GM13976 (cell line): ENCODE measurements around the gene SLC25A4.
"Not testable (repeated sequence)": the region's sequence is repeated elsewhere in the genome, so short reads cannot be mapped to it uniquely, and the experiment has no call there.

ENCODE experiments used
- DNase-seq: peaks from one replicate; pipeline ENCODE4 v3.0.0; 2012; ENCODE audit warnings: low spot score
- in situ Hi-C: fragments of 300-500 bp; cut with MboI; formaldehyde crosslinking; loops from one replicate; pipeline ENCODE4 v1.12.0; 2022; ENCODE audit warnings: low sequenced_read_pairs, mixed read lengths, inconsistent platforms; ENCODE audit not compliant: unreplicated experiment
- TF ChIP-seq, protein P1 (sequence below): IDR thresholded peaks from 2 replicates; pipeline ENCODE4 v1.5.1; 2012; ENCODE audit warnings: borderline replicate concordance, mild to moderate bottlenecking; ENCODE audit not compliant: insufficient read depth; ENCODE audit errors: extremely low read depth, missing control alignments, control extremely low read depth

Gene SLC25A4

DNA sequence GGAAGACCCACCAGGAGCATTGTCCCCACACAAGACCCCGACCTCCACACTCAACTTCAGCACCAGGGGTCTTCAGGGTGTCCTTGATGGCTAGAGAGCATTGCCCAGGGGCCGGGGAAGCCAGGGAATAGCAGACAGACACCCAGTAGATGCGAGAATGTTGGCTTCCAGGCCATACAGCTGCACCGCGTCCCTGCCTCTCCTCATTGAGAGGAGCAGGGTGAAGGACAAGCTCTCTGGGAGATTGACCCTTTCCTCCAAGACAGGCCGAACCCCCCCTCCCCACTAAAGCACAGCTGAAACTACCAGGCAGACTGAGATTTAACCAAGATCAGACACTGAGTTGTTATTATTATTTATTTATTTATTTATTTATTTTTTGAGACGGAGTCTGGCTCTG lies 42.6 kb upstream of the SLC25A4 start:
- in situ Hi-C loops, result no loop called here
- TF ChIP-seq, protein P1, sequence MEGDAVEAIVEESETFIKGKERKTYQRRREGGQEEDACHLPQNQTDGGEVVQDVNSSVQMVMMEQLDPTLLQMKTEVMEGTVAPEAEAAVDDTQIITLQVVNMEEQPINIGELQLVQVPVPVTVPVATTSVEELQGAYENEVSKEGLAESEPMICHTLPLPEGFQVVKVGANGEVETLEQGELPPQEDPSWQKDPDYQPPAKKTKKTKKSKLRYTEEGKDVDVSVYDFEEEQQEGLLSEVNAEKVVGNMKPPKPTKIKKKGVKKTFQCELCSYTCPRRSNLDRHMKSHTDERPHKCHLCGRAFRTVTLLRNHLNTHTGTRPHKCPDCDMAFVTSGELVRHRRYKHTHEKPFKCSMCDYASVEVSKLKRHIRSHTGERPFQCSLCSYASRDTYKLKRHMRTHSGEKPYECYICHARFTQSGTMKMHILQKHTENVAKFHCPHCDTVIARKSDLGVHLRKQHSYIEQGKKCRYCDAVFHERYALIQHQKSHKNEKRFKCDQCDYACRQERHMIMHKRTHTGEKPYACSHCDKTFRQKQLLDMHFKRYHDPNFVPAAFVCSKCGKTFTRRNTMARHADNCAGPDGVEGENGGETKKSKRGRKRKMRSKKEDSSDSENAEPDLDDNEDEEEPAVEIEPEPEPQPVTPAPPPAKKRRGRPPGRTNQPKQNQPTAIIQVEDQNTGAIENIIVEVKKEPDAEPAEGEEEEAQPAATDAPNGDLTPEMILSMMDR, result no peak

DNA sequence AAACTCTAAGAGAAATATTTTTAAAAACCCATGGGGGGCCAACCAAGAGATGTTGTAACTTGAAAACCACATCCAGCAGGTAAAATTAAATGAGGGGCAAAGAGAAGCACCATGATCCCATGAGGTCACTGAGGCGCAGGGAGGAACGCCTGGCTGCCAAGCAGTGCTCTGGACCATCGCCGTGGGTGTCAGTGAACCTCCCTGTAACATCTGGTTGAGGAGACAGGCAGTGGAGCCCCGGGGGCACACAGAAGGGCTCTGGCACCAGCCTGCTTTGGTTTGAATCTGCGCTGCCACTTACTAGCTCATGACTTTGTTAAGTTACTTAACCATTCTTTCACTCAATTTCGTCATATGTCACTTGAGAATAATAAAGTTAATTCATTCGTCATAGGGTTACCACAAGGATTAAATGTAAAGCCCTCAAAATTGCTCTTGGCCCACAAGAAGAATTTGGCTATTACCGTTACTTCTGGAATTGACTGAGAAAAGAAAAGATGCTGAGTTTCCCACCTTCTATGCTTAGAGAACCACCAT lies 41.6 kb upstream of the SLC25A4 start:
- no peak for DNase-seq
- in situ Hi-C loops, result no loop called here
- TF ChIP-seq, protein P1, result no peak

More for the DNA sequence above, 42.6 kb upstream of the SLC25A4 start:
- no peak for DNase-seq

DNA sequence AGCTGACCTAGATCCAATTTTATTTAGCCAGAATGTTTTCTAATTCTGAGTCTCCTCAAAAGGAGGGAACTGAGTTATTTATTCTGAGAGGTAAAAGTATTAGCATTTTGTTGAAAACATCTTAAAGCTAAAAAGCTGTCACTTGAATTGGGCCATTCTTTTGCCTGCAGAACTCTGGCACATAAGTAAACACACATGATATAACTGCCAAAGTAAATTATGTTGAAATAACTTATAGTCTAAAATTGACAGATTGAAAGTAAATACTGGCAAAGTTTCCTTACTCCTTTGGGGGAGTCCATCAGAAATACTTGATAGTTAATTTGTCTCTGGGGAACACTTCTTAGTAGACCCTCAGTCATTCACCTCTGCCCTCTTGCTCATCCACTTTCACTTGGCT lies 38.3 kb upstream of the SLC25A4 start:
- no peak for DNase-seq
- TF ChIP-seq, protein P1, result no peak
- in situ Hi-C loops, result no loop called here

DNA sequence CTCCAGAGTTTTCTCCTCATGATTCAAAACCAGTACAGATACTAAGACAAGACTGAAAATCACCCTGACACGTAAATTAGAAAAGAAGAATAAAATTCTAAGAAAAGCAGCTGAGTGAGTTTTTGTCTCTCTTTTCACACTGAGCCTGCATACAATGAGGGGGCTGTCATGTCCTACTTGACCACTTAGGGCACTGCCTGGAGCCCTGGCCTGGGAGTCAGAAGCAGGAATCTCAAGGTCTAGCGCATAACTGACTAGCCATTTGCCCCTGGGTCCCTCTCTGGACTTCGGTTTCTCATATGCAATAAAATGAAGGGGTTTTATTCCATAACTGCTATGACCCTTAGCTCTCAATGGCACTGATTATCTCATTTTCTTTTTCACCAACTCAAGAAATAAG lies 36.7 kb upstream of the SLC25A4 start:
- in situ Hi-C loops, result no loop called here

DNA sequence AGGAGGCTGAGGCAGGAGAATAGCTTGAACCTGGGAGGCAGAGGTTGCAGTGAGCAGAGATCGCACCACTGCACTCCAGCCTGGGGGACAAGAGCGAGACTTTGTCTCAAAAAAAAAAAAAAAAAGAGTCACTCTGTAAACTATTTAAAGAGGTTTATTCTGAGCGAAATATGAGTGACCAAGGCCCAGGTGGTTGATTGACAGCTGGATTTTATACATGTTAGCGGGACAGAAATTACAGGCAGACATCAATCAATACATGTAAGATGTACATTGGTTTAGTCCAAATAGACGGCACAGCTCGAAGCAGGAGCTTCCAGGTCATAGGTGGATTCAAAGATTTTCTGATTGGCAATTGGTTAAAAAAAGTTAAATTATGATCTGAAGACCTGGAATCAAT lies 35.5 kb upstream of the SLC25A4 start:
- in situ Hi-C loops, DNase-seq: not testable (repeated sequence)

More for the DNA sequence above, 36.7 kb upstream of the SLC25A4 start:
- no peak for DNase-seq
- TF ChIP-seq, protein P1, result no peak

DNA sequence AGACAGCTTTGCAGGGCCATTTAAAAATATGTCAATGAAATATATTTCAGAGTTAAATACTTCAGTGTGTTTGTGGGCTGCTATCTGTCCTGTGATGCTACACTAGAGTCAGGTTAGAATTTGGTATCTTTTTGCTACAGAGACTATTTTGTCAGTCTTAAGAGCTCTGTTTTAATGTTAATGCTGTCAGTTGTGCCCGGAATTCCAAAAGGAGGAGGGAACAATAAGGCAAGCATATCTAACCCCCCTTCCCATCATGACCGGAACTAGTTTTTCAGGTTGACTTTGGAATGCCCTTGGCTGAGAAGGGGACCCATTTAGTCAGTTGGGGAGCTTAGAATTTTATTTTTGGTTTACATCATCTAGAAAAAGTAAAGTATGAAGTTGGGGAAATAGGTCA lies 34.9 kb upstream of the SLC25A4 start:
- TF ChIP-seq, protein P1, result no peak
- in situ Hi-C loops, result no loop called here
- no peak for DNase-seq

DNA sequence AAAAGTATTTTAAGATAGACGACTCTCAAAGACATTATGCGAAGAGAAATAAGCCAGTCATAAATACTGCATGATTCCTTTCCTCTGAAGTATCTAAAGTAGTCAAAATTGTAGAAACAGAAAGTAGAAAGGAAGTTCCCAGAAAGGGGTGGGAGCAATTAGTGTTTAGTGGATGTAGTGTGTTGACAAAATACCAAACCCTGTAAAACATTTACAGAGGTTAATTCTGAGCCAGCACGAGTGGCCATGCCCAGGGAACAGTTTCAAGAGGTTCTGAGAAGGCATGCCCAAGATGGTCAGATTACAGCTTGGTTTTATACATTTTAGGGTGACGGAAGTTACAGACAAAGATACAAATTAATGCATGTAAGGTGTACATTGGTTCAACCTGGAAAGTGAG lies 34.4 kb upstream of the SLC25A4 start:
- DNase-seq, result no peak
- in situ Hi-C loops, result no loop called here
- TF ChIP-seq, protein P1, result no peak
